Caco-2 (cell line): Measurements from ENCODE around the gene CCDC178. TPM values are rescaled to one million over a fixed set of nuclear protein-coding genes. Genes with fewer than 3 reads are reported as not detected.

Experiments
- BruUV-seq: library from RNA; stranded (reverse); fragments of 400-500 nt; replicated peaks from 2 replicates; lab custom pipeline; 2021; lab: Mats Ljungman, UMichigan
- CTCF ChIA-PET: fragments of 300-600 bp; sonication (Branson Sonifier 250); formaldehyde crosslinking; loops from one replicate; lab custom pipeline; 2022; ENCODE audit warnings: antibody characterized with exemption; lab: Charles Lee
- POLR2A ChIA-PET: fragments of 300-600 bp; sonication (Branson Sonifier 250); formaldehyde crosslinking; loops from one replicate; lab custom pipeline; 2022; ENCODE audit warnings: antibody characterized with exemption; lab: Charles Lee
- DNase-seq, 2 experiments: peaks; one replicate each; pipeline versions ENCODE4 v3.0.0 to v3.0.0-alpha.2; 2020 to 2022
- H3K27me3 ChIP-seq: replicated peaks from 2 replicates; pipeline ENCODE4 v1.6.0; 2011; ENCODE audit warnings: low read length; ENCODE audit not compliant: control insufficient read depth, insufficient read depth
- H3K36me3 ChIP-seq: 2 replicates; pipeline ENCODE4 v1.5.1; 2011; ENCODE audit warnings: low read length; ENCODE audit not compliant: control insufficient read depth, insufficient read depth
- H3K4me1 ChIP-seq: fragments of 250-450 bp; sonication (Bioruptor Pico); 2 replicates; pipeline ENCODE4 v1.5.1; 2020; ENCODE audit warnings: mild to moderate bottlenecking
- H3K4me3 ChIP-seq: 2 replicates; pipeline ENCODE4 v1.5.1; 2011; ENCODE audit warnings: low read depth, mild to moderate bottlenecking, control low read depth, low read length
- H3K9me3 ChIP-seq: fragments of 250-450 bp; sonication (Bioruptor Pico); 2 replicates; pipeline ENCODE4 v1.5.1; 2020; ENCODE audit warnings: mild to moderate bottlenecking, moderate library complexity
- H3K27ac Mint-ChIP-seq: one replicate; pipeline ENCODE4 v1.8.0; 2022; ENCODE audit warnings: mixed read lengths; ENCODE audit not compliant: unreplicated experiment
- H3K27me3 Mint-ChIP-seq: one replicate; pipeline ENCODE4 v1.8.0; 2022; ENCODE audit warnings: mixed read lengths; ENCODE audit not compliant: insufficient read depth, unreplicated experiment
- H3K36me3 Mint-ChIP-seq: one replicate; pipeline ENCODE4 v1.8.0; 2022; ENCODE audit warnings: mild to moderate bottlenecking, mixed read lengths; ENCODE audit not compliant: insufficient read depth, unreplicated experiment
- H3K4me1 Mint-ChIP-seq: one replicate; pipeline ENCODE4 v1.8.0; 2022; ENCODE audit warnings: low read depth, mixed read lengths; ENCODE audit not compliant: unreplicated experiment
- H3K4me3 Mint-ChIP-seq: one replicate; pipeline ENCODE4 v1.8.0; 2022; ENCODE audit warnings: mild to moderate bottlenecking, moderate library complexity, mixed read lengths; ENCODE audit not compliant: unreplicated experiment
- H3K9me3 Mint-ChIP-seq: one replicate; pipeline ENCODE4 v1.8.0; 2022; ENCODE audit warnings: mixed read lengths; ENCODE audit not compliant: unreplicated experiment
- intact Hi-C: fragments of 100-400 bp; cut with micrococcal nuclease; formaldehyde crosslinking; loops from one replicate; pipeline ENCODE4 v1.10.0; 2022; ENCODE audit not compliant: unreplicated experiment
- total RNA-seq: library from RNA; stranded (reverse); gene quantifications from 2 replicates; pipeline ENCODE4 v1.2.3, GENCODE V29; 2022
- TF ChIP-seq, protein P1 (sequence below), 2 experiments: fragments of 200-600 bp in 1 of 2; IDR thresholded peaks; 1 replicate in 1 of 2; 2 replicates in 1 of 2; pipeline versions ENCODE4 v1.5.1 to v1.8.0; 2011 to 2022; ENCODE audit warnings: antibody characterized with exemption in 1 of 2, control low read depth in 1 of 2, inconsistent platforms in 1 of 2, low read depth in 1 of 2, low read length in 1 of 2, mild to moderate bottlenecking in 1 of 2, moderate library complexity in 1 of 2; ENCODE audit not compliant: insufficient read depth in 1 of 2, severe bottlenecking in 1 of 2, unreplicated experiment in 1 of 2

The CCDC178 gene
- total RNA-seq, 1 experiment from 2014 or later, result not detected

DNA sequence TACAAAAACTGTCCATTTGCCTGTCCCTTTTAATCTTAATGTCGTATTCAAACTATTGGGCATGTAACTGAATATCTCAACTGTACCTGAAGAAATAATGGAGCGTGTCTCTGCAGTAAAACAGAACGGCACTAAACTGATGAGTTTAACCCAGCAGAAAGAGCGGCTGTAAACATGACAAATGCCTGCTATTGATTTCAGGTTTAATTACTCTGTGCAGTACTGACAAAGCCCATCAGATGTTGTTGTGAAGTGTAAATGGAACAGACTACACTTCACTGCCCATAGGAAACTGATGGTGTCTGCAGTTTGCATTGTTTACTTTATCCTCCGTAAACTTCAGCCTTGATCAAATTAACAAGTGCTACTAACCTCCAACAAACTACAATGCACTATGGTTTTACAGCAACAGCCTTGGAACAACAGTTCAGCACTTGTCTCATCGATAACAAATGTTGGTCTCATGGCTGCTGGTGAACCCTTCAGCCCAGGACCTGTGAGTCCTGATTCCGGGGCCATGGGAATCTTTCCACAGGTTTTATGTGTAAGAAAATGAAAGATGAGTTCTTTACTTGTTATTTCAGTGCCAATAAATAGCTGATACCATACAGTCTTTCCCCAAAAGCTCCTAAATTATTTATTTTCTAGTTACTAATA, 316.5 kb downstream of the CCDC178 start:
- CTCF ChIA-PET, result no interaction called here
- Histone ChIP-seq H3K4me1 (no peaks in the 10 kb centered on the region), H3K4me3 (no peak overlapping the region), H3K27me3 (no peaks in the 10 kb centered on the region), H3K36me3 (no peaks in the 10 kb centered on the region), H3K9me3 (no peaks in the 10 kb centered on the region)
- H3K27me3 Mint-ChIP-seq, result no peaks in the 10 kb centered on the region
- TF ChIP-seq, protein P1, sequence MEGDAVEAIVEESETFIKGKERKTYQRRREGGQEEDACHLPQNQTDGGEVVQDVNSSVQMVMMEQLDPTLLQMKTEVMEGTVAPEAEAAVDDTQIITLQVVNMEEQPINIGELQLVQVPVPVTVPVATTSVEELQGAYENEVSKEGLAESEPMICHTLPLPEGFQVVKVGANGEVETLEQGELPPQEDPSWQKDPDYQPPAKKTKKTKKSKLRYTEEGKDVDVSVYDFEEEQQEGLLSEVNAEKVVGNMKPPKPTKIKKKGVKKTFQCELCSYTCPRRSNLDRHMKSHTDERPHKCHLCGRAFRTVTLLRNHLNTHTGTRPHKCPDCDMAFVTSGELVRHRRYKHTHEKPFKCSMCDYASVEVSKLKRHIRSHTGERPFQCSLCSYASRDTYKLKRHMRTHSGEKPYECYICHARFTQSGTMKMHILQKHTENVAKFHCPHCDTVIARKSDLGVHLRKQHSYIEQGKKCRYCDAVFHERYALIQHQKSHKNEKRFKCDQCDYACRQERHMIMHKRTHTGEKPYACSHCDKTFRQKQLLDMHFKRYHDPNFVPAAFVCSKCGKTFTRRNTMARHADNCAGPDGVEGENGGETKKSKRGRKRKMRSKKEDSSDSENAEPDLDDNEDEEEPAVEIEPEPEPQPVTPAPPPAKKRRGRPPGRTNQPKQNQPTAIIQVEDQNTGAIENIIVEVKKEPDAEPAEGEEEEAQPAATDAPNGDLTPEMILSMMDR (IDR thresholded peaks at IDR 0.05; ENCODE audit: insufficient read depth in 1 of 2, low read depth in 1 of 2, low read length in 1 of 2, severe bottlenecking in 1 of 2, unreplicated experiment in 1 of 2), result no peak
- H3K36me3 Mint-ChIP-seq, result no peaks in the 10 kb centered on the region
- POLR2A ChIA-PET, result no interaction called here
- no peak overlapping the region for H3K27ac Mint-ChIP-seq
- no peak overlapping the region for H3K4me3 Mint-ChIP-seq
- no peaks in the 10 kb centered on the region for H3K4me1 Mint-ChIP-seq
- no peak for DNase-seq
- intact Hi-C loops, result no loop called here
- no TSS peak for BruUV-seq
- no peaks in the 10 kb centered on the region for H3K9me3 Mint-ChIP-seq

- ChIA-PET CTCF (no interaction called here), POLR2A (no interaction called here)
- H3K36me3 ChIP-seq, result no peaks in the 10 kb centered on the region
These were observed 324.1 kb downstream of the CCDC178 start for GRCh38 chr18:33116376-33116775.

DNA sequence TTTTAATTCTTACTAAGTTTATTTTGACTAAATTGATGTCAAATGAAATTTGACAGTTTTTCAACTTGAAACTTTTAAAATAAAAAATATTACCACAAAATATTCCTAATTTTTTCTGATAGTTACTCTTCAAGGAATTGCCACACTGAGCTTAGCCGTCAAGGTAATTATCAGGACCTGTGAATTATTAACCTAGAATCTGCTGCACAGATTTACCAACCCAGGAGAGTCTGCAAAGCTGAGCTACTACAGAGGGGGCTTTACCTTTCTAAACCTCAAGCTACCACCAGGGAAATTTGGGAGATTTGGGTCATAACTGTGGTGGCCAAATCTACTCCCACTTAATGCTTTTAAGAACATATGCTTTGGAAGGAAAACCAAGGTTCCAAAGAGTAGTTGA, 324.6 kb downstream of the CCDC178 start:
- BruUV-seq, result no TSS peak
- DNase-seq, result no peak
- Histone ChIP-seq H3K36me3 (no peaks in the 10 kb centered on the region), H3K4me3 (no peak overlapping the region), H3K4me1 (no peaks in the 10 kb centered on the region), H3K27me3 (no peaks in the 10 kb centered on the region), H3K9me3 (no peaks in the 10 kb centered on the region)
- TF ChIP-seq, protein P1 (IDR thresholded peaks at IDR 0.05; ENCODE audit: insufficient read depth in 1 of 2, low read depth in 1 of 2, low read length in 1 of 2, severe bottlenecking in 1 of 2, unreplicated experiment in 1 of 2), result no peak
- H3K27ac Mint-ChIP-seq, result no peak overlapping the region
- no peaks in the 10 kb centered on the region for H3K36me3 Mint-ChIP-seq
- POLR2A ChIA-PET, result no interaction called here
- CTCF ChIA-PET, result no interaction called here
- no peaks in the 10 kb centered on the region for H3K9me3 Mint-ChIP-seq
- H3K4me3 Mint-ChIP-seq, result no peak overlapping the region
- no peaks in the 10 kb centered on the region for H3K27me3 Mint-ChIP-seq
- H3K4me1 Mint-ChIP-seq, result no peaks in the 10 kb centered on the region
- intact Hi-C loops, result no loop called here

More at GRCh38 chr18:33116376-33116775, 324.1 kb downstream of the CCDC178 start:
- H3K4me1 ChIP-seq, result no peaks in the 10 kb centered on the region
- intact Hi-C loops, result no loop called here
- Mint-ChIP-seq H3K4me3 (no peak overlapping the region), H3K27ac (no peak overlapping the region), H3K9me3 (no peaks in the 10 kb centered on the region), H3K27me3 (no peaks in the 10 kb centered on the region), H3K36me3 (no peaks in the 10 kb centered on the region), H3K4me1 (no peaks in the 10 kb centered on the region)
- no peaks in the 10 kb centered on the region for H3K27me3 ChIP-seq
- H3K9me3 ChIP-seq, result no peaks in the 10 kb centered on the region
- BruUV-seq, result no TSS peak
- TF ChIP-seq, protein P1 (IDR thresholded peaks at IDR 0.05; ENCODE audit: insufficient read depth in 1 of 2, low read depth in 1 of 2, low read length in 1 of 2, severe bottlenecking in 1 of 2, unreplicated experiment in 1 of 2), result no peak
- no peak overlapping the region for H3K4me3 ChIP-seq
- no peak for DNase-seq
